CD4-positive, alpha-beta T cell treated with Interleukin-4 for 1 hour (primary cell): ENCODE measurements around the gene MYH7.
"Not testable (repeated sequence)": the region's sequence is repeated elsewhere in the genome, so short reads cannot be mapped to it uniquely, and the experiment has no call there.

Source experiments
- DNase-seq, 2 donors: peaks; one replicate each; pipeline ENCODE4 v3.0.0-alpha.2; 2020 to 2022

MYH7 gene

GRCh38 chr14:23430016-23430722 lies 5.3 kb downstream of the MYH7 start:
- DNase-seq: no peak

- DNase-seq: no peak
Measured at GRCh38 chr14:23428686-23429495, 6.6 kb downstream of the MYH7 start.

GRCh38 chr14:23425798-23426197 lies 9.7 kb downstream of the MYH7 start:
- DNase-seq: not testable (repeated sequence)

- no peak for DNase-seq
Measured at GRCh38 chr14:23425169-23425568, 10.3 kb downstream of the MYH7 start.

GRCh38 chr14:23423657-23424056 lies 11.8 kb downstream of the MYH7 start:
- DNase-seq: no peak

GRCh38 chr14:23421594-23421993 lies 13.9 kb downstream of the MYH7 start:
- no peak for DNase-seq

GRCh38 chr14:23419646-23420045 lies 15.8 kb downstream of the MYH7 start:
- not testable (repeated sequence) for DNase-seq

- DNase-seq: no peak
Measured at GRCh38 chr14:23418021-23418420, 17.4 kb downstream of the MYH7 start.

GRCh38 chr14:23417269-23417668 lies 18.2 kb downstream of the MYH7 start:
- not testable (repeated sequence) for DNase-seq

GRCh38 chr14:23416801-23417200 lies 18.7 kb downstream of the MYH7 start:
- no peak for DNase-seq

- no peak for DNase-seq
Measured at GRCh38 chr14:23415821-23416778, 19.4 kb downstream of the MYH7 start.

GRCh38 chr14:23414906-23415820 lies 20.3 kb downstream of the MYH7 start:
- no peak for DNase-seq

GRCh38 chr14:23414254-23414653 lies 21.2 kb downstream of the MYH7 start:
- DNase-seq: no peak

GRCh38 chr14:23413681-23414080 lies 21.8 kb downstream of the MYH7 start:
- DNase-seq: no peak

- no peak for DNase-seq
Measured at GRCh38 chr14:23411563-23412525, 23.6 kb downstream of the MYH7 start.

- no peak for DNase-seq
Measured at GRCh38 chr14:23409966-23410635, 25.4 kb downstream of the MYH7 start.

GRCh38 chr14:23409475-23409874 lies 26.0 kb downstream of the MYH7 start:
- DNase-seq: no peak

- no peak for DNase-seq
Measured at GRCh38 chr14:23408307-23408630, 27.2 kb downstream of the MYH7 start.

- no peak for DNase-seq
Measured at GRCh38 chr14:23407516-23408306, 27.7 kb downstream of the MYH7 start, which contains the start of gene MYH6. MYH6 (minus strand) TSS chr14:23408273; CDS start chr14:23407223, 1,050 bp downstream.
